Panc1 (cell line): ENCODE measurements around the gene CCDC32. TPM values are rescaled to one million over a fixed set of nuclear protein-coding genes. Genes with fewer than 3 reads are reported as not detected.

Experiments used
- ATAC-seq: fragments of 200-7000 bp; cut with Tn5 transposase; 2 replicates; pipeline ENCODE4 v1.9.1; 2020; ENCODE audit warnings: mild to moderate bottlenecking, moderate library complexity
- BruUV-seq: library from RNA; stranded (reverse); fragments of 400-500 nt; replicated peaks from 2 replicates; lab custom pipeline; 2021; lab: Mats Ljungman, UMichigan
- CTCF ChIA-PET: fragments of 300-600 bp; sonication (Branson Sonifier 250); formaldehyde crosslinking; loops from one replicate; lab custom pipeline; 2022; ENCODE audit warnings: antibody characterized with exemption; lab: Charles Lee
- POLR2A ChIA-PET: fragments of 300-600 bp; sonication (Branson Sonifier 250); formaldehyde crosslinking; loops from one replicate; lab custom pipeline; 2022; ENCODE audit warnings: antibody characterized with exemption; lab: Charles Lee
- DNase-seq: peaks from one replicate; pipeline ENCODE4 v3.0.0-alpha.2; 2010; ENCODE audit warnings: low read depth, low spot score
- H3K27ac ChIP-seq: 2 replicates; pipeline ENCODE4 v1.5.1; 2011; ENCODE audit warnings: mild to moderate bottlenecking, low read length, inconsistent platforms
- H3K27me3 ChIP-seq: fragments of 200-500 bp; sonication (Bioruptor generic); 2 replicates; pipeline ENCODE4 v1.6.0; 2014; ENCODE audit warnings: low read length, inconsistent platforms; ENCODE audit not compliant: control insufficient read depth, insufficient read depth
- H3K36me3 ChIP-seq: fragments of 200-500 bp; sonication (Bioruptor generic); 2 replicates; pipeline ENCODE4 v1.5.1; 2014; ENCODE audit warnings: inconsistent platforms, mild to moderate bottlenecking, low read length, moderate library complexity; ENCODE audit not compliant: control insufficient read depth, insufficient read depth
- H3K4me1 ChIP-seq: 2 replicates; pipeline ENCODE4 v1.5.1; 2011; ENCODE audit warnings: inconsistent platforms, mild to moderate bottlenecking, low read length, moderate library complexity; ENCODE audit not compliant: control insufficient read depth, insufficient read depth
- H3K4me3 ChIP-seq, 2 experiments: 2 replicates each; pipeline ENCODE4 v1.5.1; 2011 to 2012; ENCODE audit warnings: low read depth in 2 of 2, low read length in 2 of 2, mild to moderate bottlenecking in 2 of 2, inconsistent platforms in 1 of 2, moderate library complexity in 1 of 2
- H3K9me3 ChIP-seq: fragments of 200-500 bp; sonication (Bioruptor generic); 2 replicates; pipeline ENCODE4 v1.5.1; 2014; ENCODE audit warnings: low read depth, mild to moderate bottlenecking, inconsistent platforms, low read length, moderate library complexity; ENCODE audit not compliant: control insufficient read depth, insufficient read depth
- POLR2AphosphoS5 ChIP-seq: IDR thresholded peaks from 2 replicates; pipeline ENCODE4 v1.6.1; 2012; ENCODE audit warnings: mild to moderate bottlenecking, low read depth, low read length, moderate library complexity
- in situ Hi-C: cut with HindIII; loops from 2 replicates; pipeline ENCODE4 v1.10.0; 2016; ENCODE audit warnings: low sequenced_read_pairs, low pct_unique_long_range_greater_than_20kb
- intact Hi-C: fragments of 100-400 bp; cut with micrococcal nuclease; formaldehyde crosslinking; loops from one replicate; pipeline ENCODE4 v1.10.0; 2022; ENCODE audit not compliant: unreplicated experiment
- total RNA-seq: library from RNA; stranded (reverse); gene quantifications from one replicate; pipeline ENCODE4 v1.2.1, GENCODE V29; 2021; ENCODE audit not compliant: unreplicated experiment
- TF ChIP-seq, protein P1 (sequence below): fragments of 450-650 bp; IDR thresholded peaks from 2 replicates; pipeline ENCODE4 v1.5.1; 2017; ENCODE audit warnings: mild to moderate bottlenecking

CCDC32 gene
- total RNA-seq, 1 experiment from 2014 or later: 29.8 TPM

DNA sequence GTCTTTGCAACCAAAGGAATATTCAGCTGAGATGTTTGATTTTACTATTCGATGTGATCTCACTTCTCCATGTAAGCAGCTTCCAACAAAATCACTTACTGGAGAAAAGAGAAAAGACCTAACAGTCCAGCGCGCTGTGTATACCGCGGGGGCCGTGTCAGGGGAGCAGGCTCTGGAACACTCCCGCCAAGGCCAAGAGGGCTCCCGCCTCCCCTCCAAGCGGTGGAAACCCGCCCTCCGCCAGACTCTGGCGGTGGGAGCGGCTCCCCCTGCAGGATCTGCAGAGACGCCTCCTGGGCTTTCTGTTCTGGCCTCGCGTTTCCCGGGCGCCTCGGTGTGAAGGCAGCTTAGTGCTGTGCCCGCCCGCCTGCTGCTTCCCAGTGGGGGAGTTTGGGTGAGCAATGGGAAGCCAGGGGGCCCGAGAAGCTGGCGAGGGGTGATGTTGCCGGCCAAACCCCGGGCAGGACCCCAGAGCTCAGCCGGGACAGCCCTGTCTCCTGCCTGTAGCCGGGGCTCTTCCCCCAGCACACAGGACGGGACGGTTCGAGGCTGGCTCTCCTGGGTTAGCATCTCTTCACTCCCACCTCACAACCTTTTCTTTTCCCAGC, 57.8 kb downstream of the CCDC32 start:
- Histone ChIP-seq H3K4me3 (peak overlapping the region; percentile 7 to 22), H3K4me1 (peaks cover 19% of the 10 kb centered on the region), H3K36me3 (no peaks in the 10 kb centered on the region), H3K9me3 (no peaks in the 10 kb centered on the region), H3K27me3 (no peaks in the 10 kb centered on the region), H3K27ac (peak overlapping the region; percentile 71)
- ATAC-seq (peak; percentile 97), DNase-seq (no peak)
- intact Hi-C loops (loop anchor here (5.0 kb wide), 1 partner anchor 65 kb away; the partner anchor contains the start of gene BAHD1), in situ Hi-C loops (no loop called here)
- TF ChIP-seq POLR2AphosphoS5: no peak
- TF ChIP-seq, protein P1, sequence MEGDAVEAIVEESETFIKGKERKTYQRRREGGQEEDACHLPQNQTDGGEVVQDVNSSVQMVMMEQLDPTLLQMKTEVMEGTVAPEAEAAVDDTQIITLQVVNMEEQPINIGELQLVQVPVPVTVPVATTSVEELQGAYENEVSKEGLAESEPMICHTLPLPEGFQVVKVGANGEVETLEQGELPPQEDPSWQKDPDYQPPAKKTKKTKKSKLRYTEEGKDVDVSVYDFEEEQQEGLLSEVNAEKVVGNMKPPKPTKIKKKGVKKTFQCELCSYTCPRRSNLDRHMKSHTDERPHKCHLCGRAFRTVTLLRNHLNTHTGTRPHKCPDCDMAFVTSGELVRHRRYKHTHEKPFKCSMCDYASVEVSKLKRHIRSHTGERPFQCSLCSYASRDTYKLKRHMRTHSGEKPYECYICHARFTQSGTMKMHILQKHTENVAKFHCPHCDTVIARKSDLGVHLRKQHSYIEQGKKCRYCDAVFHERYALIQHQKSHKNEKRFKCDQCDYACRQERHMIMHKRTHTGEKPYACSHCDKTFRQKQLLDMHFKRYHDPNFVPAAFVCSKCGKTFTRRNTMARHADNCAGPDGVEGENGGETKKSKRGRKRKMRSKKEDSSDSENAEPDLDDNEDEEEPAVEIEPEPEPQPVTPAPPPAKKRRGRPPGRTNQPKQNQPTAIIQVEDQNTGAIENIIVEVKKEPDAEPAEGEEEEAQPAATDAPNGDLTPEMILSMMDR: peak; percentile 93
- ChIA-PET POLR2A (no interaction called here), CTCF (interaction anchor here (0.7 kb wide), 1 partner anchor 401 kb away, joined by 3 read pairs; no protein-coding TSS in a partner anchor)
- BruUV-seq: no TSS peak

Other genes starting within 250 kb of the CCDC32 start
- 10.4 TPM for gene INAFM2, start 241.3 kb downstream of the CCDC32 start, total RNA-seq
- 55.9 TPM for gene CCDC9B, start 224.1 kb downstream of the CCDC32 start, total RNA-seq
- gene PHGR1, start 214.0 kb downstream of the CCDC32 start, total RNA-seq: not detected
- 10.0 TPM for gene DISP2, start 206.8 kb downstream of the CCDC32 start, total RNA-seq
- gene KNSTRN, start 182.3 kb downstream of the CCDC32 start, total RNA-seq: 74.6 TPM
- 74.6 TPM for gene IVD, start 159.2 kb downstream of the CCDC32 start, total RNA-seq
- gene BAHD1, start 124.1 kb downstream of the CCDC32 start, total RNA-seq: 40.6 TPM
- gene CHST14, start 94.1 kb downstream of the CCDC32 start, total RNA-seq: 42.4 TPM
- 17.5 TPM for gene RPUSD2, start 4.3 kb upstream of the CCDC32 start, total RNA-seq
- 28.9 TPM for gene KNL1, start 29.2 kb upstream of the CCDC32 start, total RNA-seq
- 30.3 TPM for gene RAD51, start 130.1 kb upstream of the CCDC32 start, total RNA-seq
- 33.2 TPM for gene RMDN3, start 190.2 kb upstream of the CCDC32 start, total RNA-seq
- 37.2 TPM for gene GCHFR, start 199.0 kb upstream of the CCDC32 start, total RNA-seq
- 0.33 TPM for gene C15orf62, start 204.9 kb upstream of the CCDC32 start, total RNA-seq
- 39.5 TPM for gene ZFYVE19, start 242.0 kb upstream of the CCDC32 start, total RNA-seq
- gene DNAJC17, start 242.4 kb upstream of the CCDC32 start, total RNA-seq: 39.3 TPM